T-helper 1 cell treated with Interleukin-12 subunit alpha and Interleukin-12 subunit beta and Interleukin-4 antibody, amounts not matched to agents 30 ng/mL and 1 ng/mL, for 36 hours (primary cell): ENCODE results near the gene ABCA2. TPM values are rescaled to one million over a fixed set of nuclear protein-coding genes. Genes with fewer than 3 reads are reported as not detected.

Experiments
- intact Hi-C: fragments of 100-400 bp; cut with micrococcal nuclease; formaldehyde crosslinking; loops from one replicate; pipeline ENCODE4 v1.15.1; 2024
- total RNA-seq: library from RNA; stranded (reverse); gene quantifications from 2 replicates; pipeline ENCODE4 v1.2.3, GENCODE V29; 2022

ABCA2 gene
- total RNA-seq, 1 donor from 2014 or later = 30.0 TPM

GRCh38 chr9:137031904-137032640, 4.0 kb upstream of the ABCA2 start, which contains the start of gene FUT7:
FUT7 (minus strand) TSS chr9:137032088; CDS start chr9:137031991, 97 bp downstream.
- intact Hi-C loops = no loop called here

GRCh38 chr9:137030538-137031527, 2.8 kb upstream of the ABCA2 start:
- intact Hi-C loops = no loop called here

- intact Hi-C loops = no loop called here
These were observed 2.0 kb upstream of the ABCA2 start for GRCh38 chr9:137030006-137030405.

- intact Hi-C loops = loop anchor here (2.0 to 10.0 kb wide), 2 partner anchors 42 to 126 kb away; partner anchors contain the start of gene SAPCD2
These were observed 1.3 kb upstream of the ABCA2 start for GRCh38 chr9:137029058-137029936.

GRCh38 chr9:137028263-137029057, 423 bp upstream of the ABCA2 start:
- intact Hi-C loops = loop anchor here (2.0 to 10.0 kb wide), 2 partner anchors 42 to 126 kb away; partner anchors contain the start of gene SAPCD2

- intact Hi-C loops = loop anchor here (10.0 kb wide), 1 partner anchor 128 kb away; no protein-coding TSS in a partner anchor
These were observed 1.2 kb downstream of the ABCA2 start for GRCh38 chr9:137026828-137027227.

- intact Hi-C loops = loop anchor here (10.0 kb wide), 1 partner anchor 128 kb away; no protein-coding TSS in a partner anchor
These were observed 1.7 kb downstream of the ABCA2 start for GRCh38 chr9:137026384-137026783.

- intact Hi-C loops = loop anchor here (10.0 kb wide), 1 partner anchor 129 kb away; no protein-coding TSS in a partner anchor
These were observed 2.5 kb downstream of the ABCA2 start for GRCh38 chr9:137025517-137025966.

- intact Hi-C loops = loop anchor here (10.0 kb wide), 1 partner anchor 131 kb away; no protein-coding TSS in a partner anchor
These were observed 4.5 kb downstream of the ABCA2 start for GRCh38 chr9:137023583-137023991.

- intact Hi-C loops = loop anchor here (10.0 kb wide), 1 partner anchor 132 kb away; no protein-coding TSS in a partner anchor
These were observed 4.9 kb downstream of the ABCA2 start for GRCh38 chr9:137023157-137023556.

- intact Hi-C loops = loop anchor here (1.0 to 10.0 kb wide), 5 partner anchors 30 to 231 kb away; partner anchors contain the start of genes MAN1B1, PAXX and TMEM141
These were observed 5.4 kb downstream of the ABCA2 start for GRCh38 chr9:137022662-137023008.

GRCh38 chr9:137021979-137022661, 5.9 kb downstream of the ABCA2 start:
- intact Hi-C loops = loop anchor here (1.0 to 10.0 kb wide), 5 partner anchors 30 to 231 kb away; partner anchors contain the start of genes MAN1B1, PAXX and TMEM141

GRCh38 chr9:137021568-137021978, 6.5 kb downstream of the ABCA2 start:
- intact Hi-C loops = loop anchor here (10.0 kb wide), 1 partner anchor 133 kb away; no protein-coding TSS in a partner anchor

GRCh38 chr9:137020771-137021567, 7.1 kb downstream of the ABCA2 start:
- intact Hi-C loops = loop anchor here (10.0 kb wide), 1 partner anchor 134 kb away; no protein-coding TSS in a partner anchor

- intact Hi-C loops = loop anchor here (10.0 kb wide), 1 partner anchor 135 kb away; no protein-coding TSS in a partner anchor
These were observed 8.0 kb downstream of the ABCA2 start for GRCh38 chr9:137019891-137020683.

- intact Hi-C loops = no loop called here
These were observed 9.1 kb downstream of the ABCA2 start for GRCh38 chr9:137018761-137019559.
